Measurements from ENCODE around the gene BABAM2.
A peak's percentile ranks its signal among the peaks of the same experiment; 100 is the strongest.

Gene BABAM2

DNA sequence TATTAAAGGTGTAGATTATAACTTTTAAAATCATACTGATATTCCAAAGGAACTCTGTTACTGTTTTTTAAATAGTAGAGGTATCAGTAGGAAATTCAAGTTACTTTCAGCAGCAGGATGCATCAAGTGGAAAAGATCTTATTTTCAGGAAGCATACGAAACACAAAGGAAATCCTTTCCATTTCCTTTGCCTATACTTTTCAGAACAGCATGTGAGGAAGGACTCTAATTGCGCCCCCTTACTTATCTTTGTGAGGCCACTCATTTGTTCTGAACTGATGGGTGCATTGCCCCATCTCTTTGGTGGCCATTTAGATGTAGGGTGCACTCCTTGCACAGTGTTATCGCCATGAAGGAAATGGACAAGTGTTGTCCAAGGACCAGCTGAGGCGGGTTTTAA is 145.3 kb downstream of the BABAM2 start:
- DNase-seq, result no peak

DNA sequence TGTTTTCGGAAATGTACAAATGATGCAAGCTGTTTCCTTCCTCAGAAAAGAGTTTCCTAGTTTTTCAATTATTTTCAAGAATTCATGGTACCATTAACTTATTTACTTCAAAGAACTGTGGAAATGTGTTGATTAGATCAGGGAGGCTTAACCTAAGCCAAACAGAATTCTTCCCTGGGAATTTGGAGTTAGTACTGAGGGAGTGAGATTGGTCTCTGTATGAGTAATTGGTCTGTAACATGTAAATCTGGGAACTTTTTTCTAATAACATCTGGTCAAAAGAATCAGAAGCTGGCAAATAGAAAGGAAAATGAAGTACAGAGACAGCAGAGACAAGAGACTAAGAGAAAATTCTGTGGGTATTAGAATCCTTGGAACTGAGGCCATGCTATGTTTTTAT is 145.8 kb downstream of the BABAM2 start:
- DNase-seq, result no peak

DNA sequence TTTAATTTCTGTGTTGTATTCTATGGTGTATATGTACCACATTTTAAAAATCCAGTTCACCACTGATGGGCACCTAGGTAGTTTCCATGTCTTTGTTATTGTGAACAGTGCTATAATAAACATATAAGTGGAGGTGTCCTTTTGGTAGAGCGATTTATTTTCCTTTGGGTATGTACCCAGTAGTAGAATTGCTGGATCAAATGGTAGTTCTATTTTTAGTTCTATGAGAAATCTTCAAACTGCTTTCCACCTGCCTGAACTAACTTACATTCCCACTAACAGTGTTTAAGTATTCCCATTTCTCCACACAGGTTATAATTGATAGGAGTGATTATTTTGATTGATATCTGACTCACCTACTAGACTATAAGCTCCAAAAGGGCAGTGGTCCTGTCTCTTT is 148.2 kb downstream of the BABAM2 start:
- DNase-seq, result no peak

DNA sequence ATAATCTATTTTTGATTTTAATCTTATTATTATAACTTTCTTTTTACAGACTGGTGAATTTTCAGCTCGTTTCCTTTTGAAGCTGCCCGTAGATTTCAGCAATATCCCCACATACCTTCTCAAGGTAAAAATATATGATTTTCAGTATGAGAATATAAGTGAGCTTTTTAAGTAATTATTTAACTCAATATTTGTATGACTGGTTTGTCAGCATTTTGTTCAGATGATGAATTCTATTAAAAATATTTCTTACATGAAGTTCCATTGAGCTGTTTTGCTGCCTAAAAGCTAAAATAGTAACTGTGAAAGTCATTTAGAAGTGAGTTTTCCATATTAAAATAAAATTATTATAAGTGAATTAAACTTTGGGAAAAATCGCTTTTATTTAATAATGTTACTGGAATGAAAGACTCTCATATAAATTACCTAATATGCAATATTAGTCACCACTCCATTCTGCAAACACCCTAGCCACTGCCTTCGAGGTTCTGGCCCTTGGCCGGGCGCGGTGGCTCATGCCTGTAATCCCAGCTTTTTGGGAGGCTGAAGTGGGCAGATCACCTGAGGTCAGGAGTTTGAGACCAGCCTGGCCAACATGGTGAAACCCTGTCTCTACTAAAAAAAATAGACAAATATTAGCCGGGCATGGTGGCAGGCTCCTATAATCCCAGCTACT is 155.3 kb downstream of the BABAM2 start:
- DNase-seq, result no peak

DNA sequence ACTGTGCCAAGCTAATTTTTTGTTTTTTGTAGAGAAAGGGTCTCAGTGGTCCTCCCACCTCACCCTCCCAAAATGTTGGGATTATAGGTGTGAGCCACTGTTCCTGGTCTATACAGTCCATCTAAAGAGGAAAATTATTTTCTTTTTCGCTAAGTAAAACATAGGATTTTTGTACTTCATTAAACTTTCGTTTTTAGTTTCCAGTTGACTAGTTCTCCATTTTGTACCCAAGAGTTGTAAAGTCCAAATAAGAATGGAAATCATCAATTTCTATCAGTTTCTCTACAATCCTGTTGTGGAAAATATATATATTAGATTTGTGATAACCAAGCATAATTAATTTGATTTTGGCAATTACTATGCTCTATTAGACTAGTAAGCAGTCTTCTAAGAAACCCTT is 156.4 kb downstream of the BABAM2 start:
- DNase-seq, result no peak

DNA sequence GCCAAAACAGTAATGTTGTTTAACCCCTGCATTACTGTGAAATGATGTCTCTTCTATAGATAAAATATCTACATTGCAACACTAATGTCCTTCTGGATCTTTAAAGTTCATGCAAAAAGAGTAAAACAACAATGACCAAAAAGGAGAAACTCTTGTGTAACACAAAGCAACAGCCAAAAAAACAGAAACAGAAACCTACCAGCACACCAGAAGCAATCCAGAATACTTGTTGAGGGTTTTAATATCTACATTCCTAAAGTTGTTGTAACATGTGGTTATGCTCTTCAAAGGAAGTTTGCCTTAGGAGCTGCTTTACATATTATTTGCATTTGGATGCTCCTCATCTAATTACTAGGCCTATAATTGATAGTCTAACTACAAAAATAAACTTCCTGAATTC is 157.2 kb downstream of the BABAM2 start:
- no peak for DNase-seq

DNA sequence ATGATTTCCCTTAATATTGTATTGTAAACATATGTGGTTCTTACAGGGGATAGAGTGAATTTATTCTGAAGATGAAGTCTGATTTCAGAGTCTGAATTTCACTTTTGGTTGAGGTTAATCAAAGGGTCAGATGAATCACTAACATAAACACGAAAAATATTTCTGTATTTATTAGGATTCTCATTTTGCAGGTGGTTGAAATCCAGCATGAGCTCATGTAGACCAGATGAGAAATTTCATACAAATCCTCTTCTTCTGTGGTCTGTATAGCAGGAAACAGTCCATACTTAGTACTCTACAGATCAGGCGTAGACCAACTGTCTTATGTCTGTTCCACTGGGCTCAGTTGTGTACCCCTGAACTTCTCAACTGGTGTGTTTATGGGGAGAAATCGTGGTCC is 157.8 kb downstream of the BABAM2 start:
- no peak for DNase-seq

DNA sequence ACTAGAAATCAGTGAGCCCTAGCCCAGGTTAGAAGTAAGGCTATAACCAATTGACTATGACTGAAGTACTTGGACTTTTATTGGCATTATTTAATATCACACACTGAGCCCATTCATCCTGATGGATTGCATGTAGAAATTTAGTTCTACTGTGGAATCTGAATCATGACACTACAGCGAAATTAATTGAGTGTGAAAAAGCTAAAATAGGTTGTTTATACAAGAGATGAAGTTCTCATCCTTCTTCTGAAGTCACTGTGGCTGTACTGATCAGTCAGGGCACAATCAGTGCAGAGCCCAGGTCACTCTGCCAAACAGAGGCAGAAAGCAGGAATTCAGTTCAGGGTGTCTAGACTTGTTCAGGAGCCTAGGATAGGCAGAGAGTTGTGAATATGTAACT is 158.9 kb downstream of the BABAM2 start:
- no peak for DNase-seq

DNA sequence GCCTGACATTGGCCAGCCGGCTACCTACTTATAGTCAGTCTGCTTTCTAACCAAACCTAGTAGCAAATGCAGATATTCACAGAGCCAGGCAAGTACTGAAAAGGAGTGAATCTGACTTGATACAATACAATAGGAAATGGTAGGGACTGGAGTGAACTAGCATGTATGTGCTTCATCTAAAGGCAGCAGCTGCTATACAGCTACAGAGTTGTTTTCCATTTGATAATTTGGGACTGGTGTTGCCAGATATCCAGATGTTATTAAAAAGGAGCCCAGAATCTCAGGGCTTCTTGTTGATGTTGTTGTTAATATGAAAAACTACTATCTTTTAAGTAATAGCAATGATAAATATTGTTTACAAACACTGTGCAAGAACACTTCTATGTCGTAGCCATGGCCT is 159.4 kb downstream of the BABAM2 start:
- no peak for DNase-seq

DNA sequence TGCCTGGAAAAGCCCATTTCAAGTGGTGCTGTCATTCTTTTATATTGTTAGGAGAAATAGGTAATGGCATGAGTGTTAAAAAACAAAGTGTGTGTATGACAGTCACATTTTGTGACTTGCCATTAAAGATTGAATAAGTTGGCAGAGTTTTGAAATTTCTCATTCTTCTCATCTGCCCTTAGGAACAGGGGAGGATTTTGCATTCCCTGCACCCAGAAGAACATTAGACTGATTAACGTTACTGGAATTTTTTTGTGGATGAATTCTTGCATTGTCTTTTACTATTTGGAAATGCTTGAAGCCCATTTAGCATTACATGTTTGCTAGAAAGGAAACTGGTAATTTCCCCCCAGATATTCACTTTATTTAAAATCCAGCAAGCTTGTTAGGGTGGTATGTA is 162.2 kb downstream of the BABAM2 start:
- DNase-seq, result no peak

DNA sequence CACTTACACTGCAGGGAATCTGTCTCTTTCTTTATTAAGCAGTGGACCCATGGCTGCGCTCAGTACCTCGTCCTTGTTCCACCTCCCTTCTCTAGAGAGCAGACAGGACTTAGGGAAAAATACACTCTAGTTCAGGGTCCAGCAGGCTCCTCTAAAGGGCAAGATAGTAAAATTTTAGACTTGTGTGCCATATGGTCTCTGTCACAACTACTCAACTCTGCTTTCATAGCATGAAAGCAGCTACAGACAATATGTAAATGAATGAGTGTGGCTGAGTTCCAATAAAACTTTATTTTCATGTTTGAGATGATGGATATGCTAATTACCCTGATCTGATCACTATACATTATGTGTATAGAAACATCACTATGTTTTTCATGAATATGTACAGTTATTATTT is 163.1 kb downstream of the BABAM2 start:
- no peak for DNase-seq

DNA sequence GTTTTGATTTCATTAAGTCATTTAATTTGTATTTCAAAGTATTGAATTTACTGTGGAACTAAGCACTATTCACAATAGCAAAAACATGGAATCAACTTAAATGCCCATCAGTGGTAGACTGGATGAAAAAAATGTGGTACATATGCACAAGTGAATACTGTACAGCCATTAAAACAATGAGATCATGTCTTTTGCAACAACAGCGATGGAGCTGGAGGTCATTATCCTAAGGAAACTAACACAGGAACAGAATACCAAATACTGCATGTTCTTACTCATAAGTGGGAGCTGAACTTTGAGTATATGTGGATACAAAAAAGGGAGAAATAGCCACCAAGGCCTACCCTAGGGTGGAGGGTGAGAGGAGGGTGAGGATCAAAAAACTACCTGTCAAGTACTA is 164.4 kb downstream of the BABAM2 start:
- DNase-seq, result no peak

DNA sequence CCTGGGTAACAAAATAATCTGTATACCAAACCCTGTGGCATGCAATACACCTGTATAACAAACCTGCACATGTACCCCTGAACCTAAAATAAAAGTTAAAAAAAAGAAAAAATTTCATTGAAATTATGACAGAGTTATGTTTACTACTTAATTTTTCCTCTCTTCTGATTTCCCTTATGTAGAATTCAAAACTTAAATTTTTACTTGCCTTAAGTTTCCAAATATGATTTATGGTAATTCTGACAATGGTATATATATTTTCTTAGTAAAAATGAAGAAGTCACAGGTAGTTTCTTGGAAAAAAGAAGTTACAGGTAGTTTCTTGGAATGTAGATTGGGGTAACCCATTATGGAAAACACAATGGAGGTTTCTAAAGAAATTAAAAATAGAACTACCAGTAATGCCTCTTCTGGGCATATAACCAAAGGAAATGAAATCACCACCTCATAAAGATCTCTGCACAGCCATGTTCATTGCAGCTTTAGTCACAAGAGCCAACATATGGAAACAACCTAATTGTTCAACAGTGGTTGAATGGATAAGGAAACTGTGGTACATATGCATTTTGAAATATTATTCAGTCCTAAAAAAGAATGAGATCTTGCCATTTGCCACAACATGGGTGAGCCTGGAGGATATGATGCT is 164.9 kb downstream of the BABAM2 start:
- DNase-seq, result no peak

DNA sequence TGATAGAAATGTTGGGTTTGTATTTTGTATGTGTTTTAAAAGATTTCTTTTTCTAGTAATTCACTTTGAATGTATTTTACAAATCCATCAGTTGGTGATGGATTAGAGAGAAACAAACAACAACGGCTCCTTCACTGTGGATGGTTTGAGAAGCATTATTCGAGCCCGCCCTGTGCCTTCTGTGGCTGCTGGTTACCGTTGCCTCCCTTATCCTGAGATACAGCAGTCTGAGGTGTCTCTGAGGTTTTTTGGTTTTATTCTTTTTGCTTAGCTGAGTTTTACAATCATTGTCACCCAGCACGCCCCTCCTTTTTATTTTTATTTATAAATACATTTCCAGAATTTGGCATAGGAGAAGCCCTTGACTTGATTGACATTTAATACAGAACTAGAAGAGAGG is 168.3 kb downstream of the BABAM2 start:
- no peak for DNase-seq

DNA sequence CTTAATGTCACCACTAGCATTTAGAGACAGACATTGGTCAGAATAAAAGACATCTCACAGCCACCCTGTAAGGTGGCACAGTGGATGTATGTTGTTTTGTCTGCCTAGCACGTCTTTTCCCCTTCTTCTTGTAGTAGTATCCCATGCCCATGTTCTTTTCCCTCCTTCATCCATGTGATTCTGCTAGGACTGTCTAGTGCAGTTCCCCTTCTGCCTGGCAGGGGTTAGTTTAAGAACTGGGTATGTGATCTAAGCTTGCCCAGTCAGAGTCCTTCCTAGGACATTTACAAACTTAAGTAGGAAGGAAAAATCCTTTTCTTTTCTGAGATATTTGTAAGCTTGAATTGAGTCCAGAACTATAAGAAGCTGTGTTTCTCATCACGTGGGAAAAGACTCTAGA is 172.3 kb downstream of the BABAM2 start:
- no peak for DNase-seq

DNA sequence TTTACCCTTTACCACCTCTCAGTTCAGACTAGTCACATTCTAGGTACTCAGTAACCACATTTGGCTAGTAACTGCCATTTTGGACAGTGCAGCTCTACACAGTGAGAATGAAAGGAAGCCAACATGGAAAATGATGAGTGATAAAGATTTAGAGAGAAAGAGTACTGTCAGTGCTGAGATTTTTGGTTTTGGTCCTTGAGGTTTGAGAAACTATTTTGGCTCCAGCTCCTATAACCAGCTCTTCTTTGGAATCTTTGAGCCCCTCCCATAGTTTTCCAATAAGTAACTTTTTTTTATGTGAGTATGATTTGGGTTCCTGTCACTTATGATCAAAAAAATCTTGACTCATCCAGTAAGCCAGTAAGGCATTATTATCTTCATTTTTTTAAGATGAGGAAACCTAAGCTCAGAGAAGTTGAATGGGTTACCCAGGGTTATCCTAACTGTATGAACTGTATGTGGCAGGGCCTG is 173.0 kb downstream of the BABAM2 start:
- DNase-seq, result no peak

DNA sequence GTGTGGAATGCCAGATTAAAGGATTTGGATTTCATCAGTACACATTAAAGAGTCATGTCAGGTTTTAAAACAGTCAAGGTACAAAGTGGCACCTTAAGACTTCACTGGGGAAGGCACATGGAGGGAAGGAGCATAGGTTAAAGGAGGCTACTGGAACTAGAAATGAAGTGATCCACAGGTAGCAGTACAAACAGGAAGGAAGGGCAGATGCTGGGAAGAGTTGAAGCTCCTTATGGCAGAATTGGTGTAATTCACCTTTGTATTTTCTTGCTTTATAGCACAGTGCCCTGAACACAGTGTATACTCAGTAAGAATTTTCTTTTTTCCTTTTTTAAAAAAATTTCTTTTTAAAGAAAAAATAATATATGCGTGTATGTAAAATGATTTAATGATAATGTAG is 177.1 kb downstream of the BABAM2 start:
- no peak for DNase-seq

DNA sequence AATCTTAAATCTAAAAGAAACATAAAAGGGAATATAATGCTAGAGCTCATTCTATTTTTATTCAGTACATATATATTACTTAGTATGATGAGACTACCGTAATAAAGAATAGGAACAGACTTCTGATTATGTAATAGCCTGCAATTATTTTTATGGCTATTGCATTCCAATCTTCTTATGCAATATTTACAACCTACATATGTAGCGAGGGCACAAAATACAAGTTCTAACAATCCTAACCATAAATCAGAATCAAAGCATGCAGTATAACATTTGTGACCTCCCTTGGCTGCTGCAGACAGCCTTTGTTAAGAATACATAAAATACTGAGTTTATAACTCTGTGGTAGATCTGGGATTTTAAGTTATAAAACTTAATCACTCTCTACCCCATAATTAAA is 177.6 kb downstream of the BABAM2 start:
- DNase-seq, result no peak

DNA sequence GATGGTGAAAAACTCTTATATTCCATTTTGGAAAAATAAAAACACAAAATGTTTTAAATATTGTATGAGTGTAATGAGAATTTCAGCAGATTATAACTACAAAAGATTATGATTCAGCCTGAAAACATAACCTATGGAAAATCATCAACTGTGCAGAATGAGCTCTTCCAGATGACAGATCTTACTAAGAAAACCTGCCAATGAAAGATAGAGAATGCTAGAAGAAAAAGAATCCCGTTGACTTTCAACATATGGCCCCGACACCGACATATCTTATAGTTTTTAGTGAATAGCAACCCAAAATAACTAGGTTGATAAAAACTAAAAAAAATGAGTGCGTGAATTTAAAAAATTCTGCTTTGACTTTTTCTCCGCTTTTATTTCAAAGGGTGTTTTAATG is 178.0 kb downstream of the BABAM2 start:
- no peak for DNase-seq

DNA sequence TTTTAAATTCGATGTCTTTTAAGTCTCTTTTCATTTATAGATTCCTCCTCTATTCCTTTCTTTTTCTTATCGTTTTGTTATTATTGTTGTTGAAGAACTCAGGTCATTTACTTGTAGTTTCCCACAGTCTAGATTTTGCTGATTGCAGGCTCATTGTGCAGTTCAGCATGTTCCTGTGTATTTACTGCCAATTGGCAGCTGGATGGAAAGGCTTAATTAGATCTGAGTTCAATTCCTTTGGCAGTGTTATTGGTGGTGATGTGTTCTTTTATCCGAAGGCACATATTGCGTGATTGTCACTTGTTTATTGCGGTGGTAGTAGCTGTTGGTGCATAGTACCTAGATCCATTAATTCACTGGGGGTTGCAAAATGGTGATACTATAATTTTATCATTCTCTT is 180.7 kb downstream of the BABAM2 start:
- DNase-seq, result no peak

DNA sequence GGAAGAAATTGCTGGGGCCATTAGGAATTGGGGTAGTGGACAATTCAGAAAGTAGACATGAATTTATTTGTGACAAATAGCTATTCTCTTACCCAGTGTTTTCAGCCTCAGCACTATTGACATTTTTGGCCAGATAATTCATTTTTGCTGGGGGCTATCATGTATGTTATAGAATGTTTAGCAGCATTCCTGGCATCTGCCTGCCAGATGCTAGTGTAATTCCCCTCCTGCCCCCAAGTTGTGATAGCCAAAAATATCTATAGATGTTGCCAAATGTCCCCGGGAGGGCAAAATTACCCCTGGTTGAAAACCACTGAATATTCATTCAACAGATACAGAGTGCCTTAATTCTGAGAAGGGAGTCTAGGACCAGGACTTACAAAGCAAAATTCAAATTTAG is 183.6 kb downstream of the BABAM2 start:
- no peak for DNase-seq

DNA sequence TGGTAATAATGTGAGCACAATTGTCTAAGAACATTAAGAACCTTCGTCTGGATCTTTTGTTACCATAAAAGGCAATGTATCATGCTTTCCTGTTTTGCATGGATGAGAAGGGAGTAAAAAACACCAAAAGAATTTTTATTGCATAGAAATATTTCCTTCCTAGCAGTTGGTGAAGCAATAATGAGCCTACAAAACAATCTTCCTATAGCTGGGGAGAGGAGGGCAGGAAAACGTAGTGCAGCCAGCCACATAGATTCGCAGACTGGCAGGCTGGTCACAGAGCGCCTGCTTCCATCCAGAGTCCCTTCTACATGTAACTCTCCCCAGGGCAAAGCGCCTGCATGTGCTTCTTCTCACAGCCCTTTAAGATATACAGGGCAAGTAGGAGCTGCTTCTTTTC is 190.4 kb downstream of the BABAM2 start:
- DNase-seq, result no peak

DNA sequence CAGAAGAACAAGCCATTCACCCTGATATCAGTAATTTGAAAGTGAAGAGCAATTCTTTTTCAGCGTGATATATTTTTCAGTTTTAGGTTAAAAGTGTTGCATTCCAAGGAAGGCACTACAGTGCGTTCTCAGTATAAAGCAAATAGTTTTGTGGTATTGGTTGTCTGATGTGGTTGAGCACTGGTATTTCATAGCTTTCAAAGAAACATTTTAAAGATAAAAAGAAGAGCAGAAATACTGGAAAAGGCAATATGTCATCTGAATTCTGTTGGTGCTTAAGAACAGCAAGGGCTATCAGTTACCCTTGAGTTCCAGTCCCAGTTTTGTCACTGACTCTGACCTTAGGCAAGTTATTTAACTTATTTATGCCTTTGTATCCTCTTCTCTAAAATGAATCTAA is 191.6 kb downstream of the BABAM2 start:
- DNase-seq, result peak in 3 of 6 experiments; percentile 1 to 4 (median 2)

DNA sequence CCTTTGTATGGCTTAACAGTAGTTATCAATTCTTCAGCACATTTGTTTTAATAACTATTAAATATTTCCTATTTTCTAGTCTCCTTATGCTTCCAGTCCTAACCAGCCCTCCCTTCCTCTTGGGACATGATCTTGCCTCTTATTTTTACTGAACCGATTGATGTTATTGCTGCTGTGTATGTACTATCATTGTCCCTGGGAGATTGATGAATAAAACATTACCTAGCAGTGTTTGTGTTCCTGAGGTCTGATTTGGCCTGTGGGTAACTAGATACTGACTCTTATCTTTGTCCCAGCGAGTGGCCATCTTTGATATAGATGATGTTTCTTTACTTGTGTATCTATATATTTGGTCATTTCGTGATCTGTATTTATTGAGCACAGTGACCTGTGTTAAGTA is 192.9 kb downstream of the BABAM2 start:
- no peak for DNase-seq

DNA sequence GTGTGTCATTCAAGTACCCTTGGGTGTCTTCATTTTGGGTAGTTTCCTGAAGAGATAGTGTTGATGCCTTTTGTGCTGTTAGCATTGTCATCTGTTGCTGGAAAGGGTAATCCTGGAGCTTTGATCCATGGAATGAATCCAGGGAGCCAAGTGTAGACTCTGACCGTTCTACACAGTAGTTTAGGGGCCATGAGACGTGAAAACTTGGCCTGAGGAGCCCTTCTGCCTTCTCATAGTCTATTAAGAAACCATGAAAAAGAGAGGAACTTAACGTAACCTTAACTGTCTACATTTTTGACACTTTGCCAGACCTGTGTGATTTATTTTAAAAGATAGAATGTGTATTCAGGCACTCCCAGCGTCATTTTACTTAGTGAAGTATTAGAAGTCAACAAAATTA is 194.0 kb downstream of the BABAM2 start:
- DNase-seq, result no peak
